Left kidney (tissue), 8 donors: ENCODE data around the gene NLRP14. TPM values are rescaled to one million over a fixed set of nuclear protein-coding genes. Genes with fewer than 3 reads are reported as not detected.
A peak's percentile ranks its signal among the peaks of the same experiment; 100 is the strongest.

Experiments
- DNase-seq: peaks from one replicate; pipeline ENCODE4 v3.0.0-alpha.2; 2013
- long read RNA-seq, 8 donors: transcript quantifications; one replicate each; lab custom pipeline, GENCODE V29; 2026
- polyA plus RNA-seq: library from polyadenylated mRNA; unstranded; fragments of 120-200 nt; gene quantifications from one replicate; pipeline ENCODE4 v1.2.1, GENCODE V29; 2013; ENCODE audit not compliant: insufficient read length

Gene NLRP14
- polyA plus RNA-seq, result 0.83 TPM
- long read RNA-seq, donor 1, result 0 reads
- long read RNA-seq, donor 2, result 0 reads
- long read RNA-seq, donor 3, result 0 reads
- long read RNA-seq, donor 4, result 0 reads
- long read RNA-seq, donor 5, result 0 reads
- long read RNA-seq, donor 6, result 0 reads
- long read RNA-seq, donor 7, result 0 reads
- long read RNA-seq, donor 8, result 0 reads

DNA sequence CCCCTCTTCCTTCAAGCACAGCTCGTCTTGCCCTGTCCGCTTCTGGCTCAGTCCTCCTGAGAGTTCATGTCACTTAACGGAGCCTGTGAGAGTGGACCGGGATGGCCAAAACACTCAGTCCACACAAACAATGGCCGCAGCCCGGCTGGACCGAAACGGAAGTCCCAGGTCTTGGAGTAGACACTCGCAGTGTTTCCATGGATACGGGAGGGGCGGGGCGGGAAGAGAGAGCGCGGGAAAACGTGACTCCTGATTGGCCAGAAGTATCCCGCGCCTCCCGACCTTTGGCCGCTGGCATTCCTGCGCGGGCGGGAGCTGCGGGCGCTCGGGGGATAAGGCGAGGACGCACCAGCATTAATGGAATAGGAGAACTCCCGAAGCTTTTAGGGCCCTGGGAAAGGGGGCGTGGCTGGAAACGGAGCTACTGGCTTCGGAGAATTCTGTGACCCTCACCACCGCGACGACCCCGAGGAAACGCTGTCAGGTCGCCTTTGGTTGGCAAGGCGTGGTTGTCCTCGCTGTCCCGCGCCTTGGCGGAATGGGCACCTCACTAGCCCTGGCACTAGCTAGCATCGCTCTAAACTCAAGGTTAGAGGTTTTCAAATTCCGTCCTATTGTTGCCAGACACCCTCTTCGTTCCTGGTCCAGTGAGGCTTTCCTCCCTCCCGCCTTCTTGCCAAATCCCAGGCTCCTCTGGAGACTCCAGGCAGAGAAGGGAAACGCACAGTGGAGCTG, at the start of gene NLRP14, which contains the start of gene ZNF214:
Gene NLRP14 (plus strand): TSS at position 297 of the 735 bp plus-strand sequence. CDS start 18,108 bp downstream, outside the sequence.
Gene ZNF214 (minus strand): TSS at position 164 of the 735 bp plus-strand sequence. CDS start 17,511 bp downstream, outside the sequence.
- peak; percentile 98 for DNase-seq

- DNase-seq, result no peak
These were observed 40.9 kb upstream of the NLRP14 start for GRCh38 chr11:6979365-6979764.

DNA sequence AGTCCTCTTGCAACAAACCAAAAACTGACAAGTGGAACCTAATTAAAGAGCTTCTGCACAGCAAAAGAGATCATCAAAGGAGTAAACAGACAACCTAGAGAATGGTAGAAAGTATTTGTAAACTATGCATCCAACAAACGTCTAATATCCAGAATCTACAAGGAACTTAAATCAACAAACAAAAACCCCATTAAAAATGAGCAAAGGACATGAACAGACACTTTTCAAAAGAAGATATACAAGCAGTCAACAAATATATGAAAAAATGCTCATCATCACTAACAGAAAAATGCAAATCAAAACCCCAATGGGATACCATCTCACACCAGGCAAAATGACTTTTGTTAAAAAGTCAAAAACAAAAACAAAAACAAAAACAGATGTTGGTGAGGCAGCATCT, 33.8 kb upstream of the NLRP14 start:
- DNase-seq, result no peak

GRCh38 chr11:6988506-6988905, 31.8 kb upstream of the NLRP14 start:
- no peak for DNase-seq

DNA sequence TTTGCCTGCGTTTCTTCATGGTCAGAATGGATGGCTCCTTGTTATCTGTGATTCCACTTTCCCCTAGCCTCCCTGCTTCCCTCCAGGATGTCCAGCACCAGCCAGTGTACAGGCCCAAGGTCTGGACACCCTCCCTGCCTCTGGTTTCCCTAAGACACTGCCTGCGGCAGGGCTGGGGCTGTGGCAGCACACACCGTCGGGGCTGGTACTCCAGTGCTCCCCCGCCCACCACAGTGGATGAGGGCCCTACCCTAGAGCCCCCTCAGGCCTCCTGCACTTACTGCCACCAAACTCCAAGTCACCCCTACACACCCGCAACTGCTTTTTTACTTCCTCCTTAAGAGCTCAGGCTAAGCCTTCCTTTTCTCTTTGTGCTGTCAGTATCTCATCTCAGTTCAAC, 29.1 kb upstream of the NLRP14 start:
- DNase-seq, result no peak

- DNase-seq, result no peak
These were observed 28.3 kb upstream of the NLRP14 start for GRCh38 chr11:6992026-6992425.

- DNase-seq, result no peak
These were observed 27.5 kb upstream of the NLRP14 start for GRCh38 chr11:6992457-6993417.

DNA sequence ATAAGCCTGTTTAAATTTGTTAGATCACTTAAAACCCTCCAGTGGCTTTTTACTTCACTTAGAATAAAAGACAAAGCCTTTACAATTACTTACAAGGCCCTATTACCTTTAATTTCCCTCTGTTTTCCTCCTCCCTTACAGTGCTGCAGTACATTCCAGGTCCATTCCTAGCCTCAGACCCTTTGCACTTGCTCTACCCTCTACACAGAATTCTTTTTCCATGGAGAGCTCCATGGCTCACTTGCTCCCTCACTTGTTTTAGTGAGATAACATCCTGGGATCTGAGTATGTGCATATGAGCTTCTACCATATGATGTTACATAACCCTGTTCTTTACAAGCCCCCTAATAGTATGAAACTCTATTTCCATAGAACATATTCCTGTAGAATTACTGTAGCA, 24.6 kb upstream of the NLRP14 start:
- no peak for DNase-seq

DNA sequence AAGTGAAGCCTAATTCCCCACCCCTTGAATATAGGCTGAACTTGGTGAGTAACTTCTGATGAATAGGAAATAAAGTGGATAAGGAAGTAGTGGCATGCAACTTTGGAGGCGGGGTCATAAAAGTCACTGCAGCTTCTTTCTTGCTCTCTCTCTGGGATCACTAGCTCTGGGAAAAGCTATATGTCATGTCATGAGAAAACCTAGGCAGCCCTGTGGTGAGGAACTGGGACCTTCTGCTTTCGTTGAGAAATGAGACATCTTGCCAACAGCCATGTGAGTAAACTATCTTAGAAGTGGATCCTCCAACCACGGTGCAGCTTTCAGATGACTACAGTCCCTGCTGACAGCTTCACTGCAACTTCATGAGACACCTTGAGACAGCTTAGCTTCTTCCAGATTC, 15.8 kb upstream of the NLRP14 start:
- DNase-seq, result no peak

GRCh38 chr11:7014118-7014517, 6.2 kb upstream of the NLRP14 start:
- DNase-seq, result no peak

DNA sequence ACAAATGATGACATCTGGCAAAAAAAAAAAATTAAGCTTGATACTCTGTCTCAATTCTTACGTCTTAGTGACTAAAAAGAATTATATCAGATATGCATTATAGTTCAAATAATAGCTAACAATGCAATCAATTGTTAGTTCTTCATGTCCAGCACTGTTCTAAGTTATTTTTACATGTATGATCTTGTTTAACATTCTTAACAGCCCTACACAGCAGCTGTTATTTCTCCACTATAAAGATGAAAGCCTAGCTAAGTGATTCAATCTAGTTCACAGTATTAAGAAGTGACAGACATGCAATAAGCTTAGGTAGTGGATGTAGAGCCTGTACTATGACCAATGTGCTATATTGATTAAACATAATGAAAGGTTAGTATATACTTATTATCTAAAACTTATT, 4.3 kb upstream of the NLRP14 start:
- no peak for DNase-seq

GRCh38 chr11:7019500-7020182, 638 bp upstream of the NLRP14 start:
- DNase-seq, result no peak

- no peak for DNase-seq
These were observed 1.0 kb downstream of the NLRP14 start for GRCh38 chr11:7021318-7021717.

GRCh38 chr11:7028141-7028540, 7.9 kb downstream of the NLRP14 start:
- DNase-seq, result no peak

DNA sequence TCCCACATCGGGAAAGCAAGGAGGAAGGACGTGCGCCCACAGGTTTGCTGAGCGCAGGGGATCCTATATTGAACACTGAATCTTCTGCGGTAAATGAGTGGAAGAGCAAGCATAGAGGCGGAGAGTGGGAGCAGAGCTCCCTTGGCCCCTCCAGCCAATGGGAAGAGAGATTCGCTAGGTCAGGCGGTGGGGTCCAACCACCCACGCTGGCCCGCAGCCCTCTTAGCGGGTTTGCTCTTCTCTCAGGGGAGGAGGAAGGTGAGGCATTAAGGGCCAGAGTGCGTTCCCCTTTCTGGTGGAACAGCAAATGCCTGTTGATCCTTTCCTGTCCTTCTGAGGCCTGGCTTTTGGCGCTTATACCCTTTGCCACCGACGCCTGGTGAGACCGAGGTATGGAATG, 10.6 kb downstream of the NLRP14 start:
- DNase-seq, result no peak

DNA sequence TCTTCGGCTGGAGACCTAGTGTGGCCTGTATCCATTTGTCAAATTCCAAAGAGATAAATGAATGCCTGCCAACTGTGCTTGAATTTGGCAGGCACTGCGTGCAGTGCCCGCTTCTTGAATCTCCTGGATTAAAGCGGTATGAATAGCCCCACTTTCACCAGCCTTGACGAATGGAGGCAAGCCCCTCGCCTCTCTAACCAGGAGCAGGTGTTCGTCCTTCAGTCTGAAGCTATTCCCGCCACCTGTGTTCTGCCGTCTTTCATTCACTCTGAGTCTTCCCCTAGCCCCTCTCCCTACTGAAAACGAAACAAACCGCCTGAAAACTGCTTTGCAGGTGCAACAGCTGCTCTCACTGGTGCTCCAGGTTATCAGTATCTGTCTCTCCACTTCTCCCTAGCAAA, 11.2 kb downstream of the NLRP14 start:
- DNase-seq, result no peak

- DNase-seq, result peak; percentile 14
These were observed 12.4 kb downstream of the NLRP14 start for GRCh38 chr11:7032692-7033091.

DNA sequence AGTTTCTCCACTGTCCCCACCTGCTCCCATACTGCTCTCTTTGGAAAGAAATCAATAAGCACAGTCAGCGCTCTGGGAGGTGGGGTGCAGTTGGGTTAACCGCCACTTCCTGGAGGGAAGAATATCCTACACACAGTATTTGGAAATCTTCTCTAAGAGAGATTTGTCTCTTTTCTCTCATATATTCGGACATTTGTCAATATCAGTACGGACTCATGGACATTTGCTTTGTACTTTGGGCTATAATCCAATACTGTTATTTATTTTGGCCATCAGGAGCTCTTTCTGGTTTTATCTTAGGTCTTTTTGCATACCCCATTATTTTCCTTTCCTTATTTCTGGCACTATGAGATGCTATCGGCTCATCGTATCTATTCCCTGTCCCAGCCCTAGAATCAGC, 13.7 kb downstream of the NLRP14 start:
- DNase-seq, result no peak

DNA sequence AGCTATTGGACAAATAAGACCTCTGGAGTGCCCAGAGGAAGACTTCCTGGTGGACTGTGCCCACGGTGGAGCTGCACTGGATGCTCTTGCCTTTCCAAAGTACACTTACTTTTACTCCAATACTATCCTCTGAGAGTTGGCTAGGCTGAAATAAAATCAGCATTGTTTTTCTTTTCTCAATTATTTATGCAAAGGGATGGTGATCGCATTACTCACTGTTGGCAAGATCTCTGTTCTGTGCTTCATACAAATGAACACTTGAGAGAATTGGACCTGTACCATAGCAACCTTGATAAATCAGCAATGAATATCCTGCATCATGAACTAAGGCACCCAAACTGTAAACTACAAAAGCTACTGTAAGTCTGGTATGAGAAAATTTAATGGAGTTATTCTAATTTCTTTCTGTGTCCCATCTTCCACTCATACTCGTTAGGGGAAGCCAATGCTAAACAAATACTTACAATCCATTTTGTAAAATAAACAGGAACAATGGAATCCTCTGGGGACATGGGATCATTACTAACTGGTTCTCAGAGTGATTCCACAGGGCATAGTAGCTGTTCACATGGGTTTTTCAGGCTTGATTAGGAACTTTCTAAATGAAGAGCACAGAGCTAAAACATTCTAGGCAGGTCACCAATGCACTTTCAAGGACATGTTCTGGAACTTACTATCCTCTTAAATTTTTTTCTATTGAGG, 26.3 kb downstream of the NLRP14 start:
- no peak for DNase-seq

DNA sequence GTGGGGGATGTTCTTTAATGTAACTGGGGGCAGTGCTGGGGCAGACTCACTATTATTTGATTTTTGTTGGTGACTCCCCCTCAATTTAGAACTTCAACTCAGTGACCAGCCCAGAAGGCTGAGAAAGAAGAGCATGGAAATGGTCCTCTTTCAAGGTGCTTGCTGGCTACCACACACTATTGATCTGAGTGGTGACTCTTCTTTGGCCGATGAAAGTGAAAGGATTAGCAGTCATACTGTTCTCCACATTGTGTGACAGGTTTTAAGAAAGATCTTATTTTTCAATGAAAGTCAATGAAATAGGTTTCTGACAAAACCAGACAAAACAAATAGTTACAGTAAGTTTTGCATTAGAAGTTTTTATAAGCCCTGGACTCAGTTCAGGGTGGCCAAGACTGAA, 29.9 kb downstream of the NLRP14 start:
- no peak for DNase-seq

GRCh38 chr11:7056828-7057513, 36.7 kb downstream of the NLRP14 start:
- DNase-seq, result no peak
